ENCODE results near the gene VPS4B. TPM values are rescaled to one million over a fixed set of nuclear protein-coding genes. Genes with fewer than 3 reads are reported as not detected.
"Not testable (repeated sequence)": the region's sequence is repeated elsewhere in the genome, so short reads cannot be mapped to it uniquely, and the experiment has no call there.

The VPS4B gene
- total and polyA plus RNA-seq, 3 donors from 2014 or later, result 25.6 to 36.0 (median 30.9) TPM

DNA sequence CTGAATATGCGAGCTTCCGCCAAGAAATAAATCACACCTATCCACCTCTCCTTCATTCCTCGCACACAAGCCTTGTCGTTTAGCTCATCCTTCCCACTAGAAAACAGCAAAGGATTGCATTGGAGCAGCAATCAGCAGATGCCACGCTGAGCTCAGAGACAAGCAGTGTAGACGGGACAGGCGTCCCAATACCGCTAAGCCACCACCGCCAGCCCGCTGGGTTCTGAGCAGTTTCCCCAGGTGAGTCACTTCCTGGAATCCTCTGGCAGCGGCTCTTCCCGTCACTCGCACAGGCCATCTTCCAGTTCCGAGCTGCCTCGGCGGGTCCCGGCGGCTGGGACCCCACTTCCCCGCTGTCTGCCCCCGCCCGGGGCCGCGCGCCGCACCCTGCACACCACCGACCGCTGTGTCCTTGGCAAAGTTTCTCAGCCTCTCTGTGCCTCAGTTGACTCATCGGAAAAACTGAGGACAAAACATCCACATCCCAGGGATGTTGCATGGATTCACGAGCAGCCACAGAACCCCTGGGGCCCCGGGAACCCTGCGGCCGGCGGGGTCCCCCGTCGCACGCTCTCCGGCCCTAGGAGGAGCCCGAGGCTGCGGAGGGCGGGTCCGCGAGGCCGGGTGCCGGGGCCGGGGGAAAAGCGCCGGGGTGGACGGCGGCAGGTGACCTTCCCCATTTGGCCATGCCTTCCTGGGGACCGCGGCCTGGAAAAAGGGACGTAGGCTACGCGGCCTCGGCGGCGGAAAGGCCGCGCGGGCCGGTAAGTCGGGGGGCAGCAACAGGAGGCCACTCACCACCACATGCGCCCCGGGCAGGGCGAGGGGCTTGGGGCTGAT is 55.8 kb downstream of the VPS4B start:
- no peaks in the 10 kb centered on the region for H3K36me3 ChIP-seq (ENCODE audit: low read depth, missing control alignments)
- H3K27me3 ChIP-seq, result no peaks in the 10 kb centered on the region
- no peaks in the 10 kb centered on the region for H3K9me3 ChIP-seq
- intact Hi-C loops (cut with DNase I; ENCODE audit: low total_unique reads), result no loop called here
- peaks cover 9% of the 10 kb centered on the region for H3K4me1 ChIP-seq
- TF ChIP-seq, protein P1, sequence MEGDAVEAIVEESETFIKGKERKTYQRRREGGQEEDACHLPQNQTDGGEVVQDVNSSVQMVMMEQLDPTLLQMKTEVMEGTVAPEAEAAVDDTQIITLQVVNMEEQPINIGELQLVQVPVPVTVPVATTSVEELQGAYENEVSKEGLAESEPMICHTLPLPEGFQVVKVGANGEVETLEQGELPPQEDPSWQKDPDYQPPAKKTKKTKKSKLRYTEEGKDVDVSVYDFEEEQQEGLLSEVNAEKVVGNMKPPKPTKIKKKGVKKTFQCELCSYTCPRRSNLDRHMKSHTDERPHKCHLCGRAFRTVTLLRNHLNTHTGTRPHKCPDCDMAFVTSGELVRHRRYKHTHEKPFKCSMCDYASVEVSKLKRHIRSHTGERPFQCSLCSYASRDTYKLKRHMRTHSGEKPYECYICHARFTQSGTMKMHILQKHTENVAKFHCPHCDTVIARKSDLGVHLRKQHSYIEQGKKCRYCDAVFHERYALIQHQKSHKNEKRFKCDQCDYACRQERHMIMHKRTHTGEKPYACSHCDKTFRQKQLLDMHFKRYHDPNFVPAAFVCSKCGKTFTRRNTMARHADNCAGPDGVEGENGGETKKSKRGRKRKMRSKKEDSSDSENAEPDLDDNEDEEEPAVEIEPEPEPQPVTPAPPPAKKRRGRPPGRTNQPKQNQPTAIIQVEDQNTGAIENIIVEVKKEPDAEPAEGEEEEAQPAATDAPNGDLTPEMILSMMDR (IDR thresholded peaks at IDR 0.05), result no peak
- no peak for TF ChIP-seq POLR2A (IDR thresholded peaks at IDR 0.05)
- WGBS, 2 donors, result 0 to 1% methylated on average over 21 to 65 of the region's 65 CpGs
- H3K27ac ChIP-seq, result peak overlapping the region; percentile 78 to 96
- DNase-seq, result peak; percentile 37
- peak overlapping the region; percentile 83 to 97 for H3K4me3 ChIP-seq

DNA sequence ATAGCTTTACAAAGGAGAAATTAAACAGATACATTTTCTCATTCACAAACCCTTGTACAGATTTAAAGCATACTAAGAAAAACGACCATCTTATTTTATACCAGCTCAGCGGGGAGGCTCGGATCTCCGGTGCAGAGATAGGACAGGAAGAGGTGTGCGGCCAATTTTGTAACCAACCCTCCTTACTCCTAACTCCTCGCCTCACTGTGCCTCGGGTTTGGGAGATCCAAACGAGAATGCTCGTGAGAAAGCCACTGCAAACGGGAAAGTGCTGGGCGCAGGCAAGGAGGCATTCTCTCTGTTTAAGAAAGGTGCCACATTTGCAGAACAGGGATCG is 56.4 kb downstream of the VPS4B start:
- Histone ChIP-seq H3K27me3 (no peaks in the 10 kb centered on the region), H3K36me3 (ENCODE audit: low read depth, missing control alignments) (no peaks in the 10 kb centered on the region), H3K9me3 (no peaks in the 10 kb centered on the region), H3K4me1 (peaks cover 9% of the 10 kb centered on the region), H3K4me3 (peak overlapping the region; percentile 83 to 97), H3K27ac (peak overlapping the region; percentile 78 to 96)
- 1 to 3% methylated on average over 12 of the region's 12 CpGs for WGBS, 2 donors
- TF ChIP-seq POLR2A (IDR thresholded peaks at IDR 0.05), result no peak
- TF ChIP-seq, protein P1 (IDR thresholded peaks at IDR 0.05), result no peak
- peak; percentile 42 for DNase-seq
- intact Hi-C loops (cut with DNase I; ENCODE audit: low total_unique reads), result no loop called here

DNA sequence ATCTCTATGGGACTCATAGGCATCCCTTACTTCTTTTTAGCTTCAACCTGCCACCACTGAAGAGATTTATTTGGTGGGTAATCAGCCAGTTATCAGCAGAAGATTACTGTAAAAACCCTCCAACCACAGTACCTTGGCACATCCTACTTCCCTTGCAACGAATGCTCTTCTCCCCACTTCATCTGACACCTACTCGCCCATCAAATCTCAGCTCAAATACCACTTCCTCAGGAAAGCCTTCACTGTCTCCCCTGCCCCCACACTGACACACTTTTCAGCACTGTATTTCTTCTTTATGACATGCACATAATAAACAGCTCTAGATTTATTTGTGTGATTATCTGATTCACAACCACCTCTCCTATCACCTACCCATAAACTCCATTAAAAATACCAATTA is 58.3 kb downstream of the VPS4B start:
- Histone ChIP-seq H3K27me3 (no peaks in the 10 kb centered on the region), H3K4me3 (no peak overlapping the region), H3K27ac (no peak overlapping the region), H3K36me3 (ENCODE audit: low read depth, missing control alignments) (no peaks in the 10 kb centered on the region), H3K4me1 (peaks cover 9% of the 10 kb centered on the region), H3K9me3 (no peaks in the 10 kb centered on the region)
- intact Hi-C loops (cut with DNase I; ENCODE audit: low total_unique reads), result no loop called here
- WGBS, 2 donors, result 72 to 83% methylated on average over 2 of the region's 2 CpGs
- no peak for DNase-seq
- no peak for TF ChIP-seq POLR2A (IDR thresholded peaks at IDR 0.05)

DNA sequence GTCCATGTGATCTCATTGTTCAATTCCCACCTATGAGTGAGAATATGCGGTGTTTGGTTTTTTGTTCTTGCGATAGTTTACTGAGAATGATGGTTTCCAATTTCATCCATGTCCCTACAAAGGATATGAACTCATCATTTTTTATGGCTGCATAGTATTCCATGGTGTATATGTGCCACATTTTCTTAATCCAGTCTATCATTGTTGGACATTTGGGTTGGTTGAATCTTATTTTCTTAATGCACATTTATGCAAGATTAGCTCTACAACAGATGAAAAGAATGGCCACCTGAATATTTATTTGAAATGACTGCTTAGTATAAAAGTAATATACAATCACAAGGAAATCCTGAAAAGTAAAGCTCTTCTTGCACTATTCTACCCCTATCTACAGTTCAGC is 58.9 kb downstream of the VPS4B start:
- WGBS, 2 donors, result 100% methylated on average over 1 of the region's 2 CpGs; no CpG with 5 or more reads in 1 of the 2 donors
- DNase-seq; H3K4me3 ChIP-seq; intact Hi-C loops (cut with DNase I; ENCODE audit: low total_unique reads); H3K4me1 ChIP-seq; H3K9me3 ChIP-seq; H3K27ac ChIP-seq; H3K36me3 ChIP-seq (ENCODE audit: low read depth, missing control alignments); H3K27me3 ChIP-seq: not testable (repeated sequence)

DNA sequence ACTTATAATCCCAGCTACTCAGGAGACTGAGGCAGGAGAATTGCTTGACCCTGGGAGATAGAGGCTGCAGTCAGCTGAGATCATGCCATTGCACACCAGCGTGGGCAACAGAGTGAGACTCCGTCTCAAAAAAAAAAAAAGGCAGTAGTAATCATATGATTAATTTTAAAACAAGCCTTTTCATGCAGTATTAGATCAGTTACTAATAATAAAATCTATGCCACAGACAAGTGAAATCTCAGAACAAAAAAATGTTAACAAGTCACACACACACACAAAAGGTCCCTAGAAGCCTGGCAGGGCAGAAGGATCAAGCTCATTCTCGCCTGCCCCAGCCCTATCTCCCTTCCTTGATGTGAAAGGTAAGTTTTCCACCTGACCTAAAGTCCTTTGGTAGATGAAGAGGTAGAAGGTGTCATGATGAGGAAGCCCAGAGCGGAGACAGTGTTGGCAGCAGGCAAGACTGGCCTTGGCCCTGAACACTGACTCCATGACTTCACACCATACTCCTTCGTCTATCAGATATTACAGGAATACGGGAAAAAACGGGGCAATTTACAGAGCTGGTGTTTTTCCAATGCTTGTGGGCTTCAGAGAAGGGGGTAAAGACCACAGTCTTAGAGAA is 65.9 kb downstream of the VPS4B start:
- H3K4me3 ChIP-seq, result no peak overlapping the region
- H3K36me3 ChIP-seq (ENCODE audit: low read depth, missing control alignments), result no peaks in the 10 kb centered on the region
- no peaks in the 10 kb centered on the region for H3K9me3 ChIP-seq
- intact Hi-C loops (cut with DNase I; ENCODE audit: low total_unique reads), result no loop called here
- H3K4me1 ChIP-seq, result no peaks in the 10 kb centered on the region
- TF ChIP-seq, protein P1 (IDR thresholded peaks at IDR 0.05), result no peak
- no peak for TF ChIP-seq POLR2A (IDR thresholded peaks at IDR 0.05)
- DNase-seq, result no peak
- H3K27ac ChIP-seq, result no peak overlapping the region
- 62 to 75% methylated on average over 7 of the region's 7 CpGs for WGBS, 2 donors
- no peaks in the 10 kb centered on the region for H3K27me3 ChIP-seq

Data from testis (tissue), 3 donors.